Inferior parietal cortex (tissue), 1 donor: Measurements from ENCODE around the gene WDR82.

Experiments used
- DNase-seq: peaks from one replicate; pipeline ENCODE4 v3.0.0-alpha.2; 2016; ENCODE audit errors: extremely low spot score

WDR82 gene

DNA sequence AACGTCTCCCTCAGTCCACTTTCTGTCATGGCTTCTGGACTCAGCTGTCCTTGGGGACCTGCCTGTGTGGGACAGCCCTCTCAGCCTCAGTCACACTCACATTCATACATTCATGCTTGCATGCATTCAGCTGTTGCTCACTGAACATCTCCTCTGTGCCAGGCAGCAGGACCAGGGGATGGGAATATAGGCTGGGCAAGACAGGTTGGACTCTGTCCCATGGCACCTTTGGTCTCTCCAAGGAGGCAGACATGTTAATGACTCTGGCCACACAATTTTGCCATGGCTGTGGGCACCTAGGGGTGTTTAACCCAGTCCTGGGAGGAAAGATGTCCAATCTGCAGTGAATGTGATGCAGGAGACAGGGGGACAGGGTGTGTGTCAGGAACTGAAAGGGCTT is 29.9 kb upstream of the WDR82 start:
- no peak for DNase-seq

DNA sequence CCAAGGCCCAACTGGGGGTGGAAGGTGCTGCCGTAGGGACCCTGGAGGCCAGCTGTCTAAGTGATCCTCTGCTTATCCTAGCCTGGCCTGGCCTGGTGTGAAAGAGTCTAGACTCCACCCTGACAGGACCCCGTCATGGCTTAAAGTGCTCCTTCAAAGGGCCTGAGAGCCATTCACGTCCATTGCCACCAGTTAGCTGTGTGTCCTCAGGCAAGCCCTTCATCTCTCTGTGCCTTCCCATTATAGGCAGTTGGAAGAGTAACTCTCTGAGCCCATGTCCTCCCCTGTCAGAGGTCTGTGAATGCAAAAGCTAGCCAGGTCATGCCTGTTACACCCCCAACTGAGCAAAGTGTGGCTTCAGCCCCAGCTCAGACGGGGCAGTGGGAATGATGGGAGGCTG is 28.5 kb upstream of the WDR82 start:
- DNase-seq, result no peak

DNA sequence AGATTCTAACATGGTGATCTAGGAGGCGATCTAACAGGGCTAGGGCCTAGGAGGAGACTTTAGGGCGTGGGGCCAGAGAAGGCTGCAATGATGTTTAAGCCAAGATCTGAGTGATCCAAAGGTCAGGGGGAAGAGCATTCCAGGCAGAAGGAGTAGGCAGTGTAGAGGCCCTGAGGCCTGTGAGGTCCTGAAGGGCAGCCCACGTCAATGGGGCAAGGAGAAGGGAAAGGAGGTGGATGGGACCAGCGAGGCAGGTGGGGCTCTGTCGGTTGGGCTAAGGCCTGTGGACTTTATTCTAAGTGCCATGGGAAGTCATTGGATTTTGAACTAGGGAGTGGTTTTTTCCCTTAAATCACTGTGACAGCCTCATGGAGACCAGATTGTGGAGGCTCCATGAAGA is 27.5 kb upstream of the WDR82 start:
- DNase-seq, result no peak

DNA sequence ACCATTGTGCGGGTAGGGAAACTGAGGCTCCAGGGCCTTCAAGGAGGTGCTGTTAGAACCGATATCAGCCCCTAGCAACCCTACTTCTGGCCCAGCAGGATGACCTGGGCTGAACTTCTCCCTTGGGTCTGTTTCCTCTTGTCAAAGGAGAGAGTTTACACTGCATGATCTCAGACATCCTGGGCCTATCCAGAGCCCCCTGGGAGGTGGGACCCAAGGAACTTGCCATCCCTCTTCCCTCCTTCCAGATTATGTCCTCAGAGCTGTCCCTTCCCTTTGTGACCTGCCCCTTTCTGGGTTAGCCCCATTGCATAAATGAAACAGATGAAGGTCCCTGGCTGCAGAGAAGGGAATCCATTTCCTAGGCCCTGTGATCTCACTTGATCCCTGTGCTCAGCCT is 25.4 kb upstream of the WDR82 start:
- DNase-seq, result no peak

DNA sequence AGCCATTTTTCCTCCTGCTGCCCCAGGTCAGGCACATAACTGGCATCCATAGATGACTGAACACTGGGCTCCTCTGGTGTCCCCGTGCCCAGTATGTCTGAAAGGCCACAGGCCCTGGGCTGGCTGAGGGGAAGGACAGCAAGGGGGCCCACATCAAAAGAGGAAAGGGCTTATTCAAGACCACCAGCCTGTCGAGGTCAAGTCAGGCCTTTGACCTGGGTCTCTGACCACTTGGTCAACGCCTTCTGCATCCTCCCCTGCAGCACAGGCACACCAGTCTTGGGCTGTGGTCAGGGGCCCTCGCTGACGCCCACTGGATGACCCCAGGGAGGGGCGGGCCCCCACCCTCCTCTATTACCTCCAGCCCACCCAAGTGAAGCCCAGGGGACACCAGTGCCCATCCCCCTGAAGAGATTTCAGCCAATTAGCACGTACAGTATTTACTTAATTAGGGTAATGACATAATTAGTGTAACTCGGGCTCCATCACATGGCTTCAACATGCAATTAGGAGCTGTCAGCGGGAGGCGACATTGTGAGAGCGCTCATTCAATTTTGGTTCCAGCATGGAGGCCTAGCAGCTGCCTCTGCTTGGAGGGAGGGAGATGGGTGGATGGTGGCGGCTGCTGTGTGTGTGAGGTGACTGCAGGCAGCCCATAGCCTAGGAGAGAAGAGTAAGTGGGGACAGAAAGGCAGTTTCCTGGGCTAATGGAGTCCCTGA is 24.1 kb upstream of the WDR82 start:
- DNase-seq, result no peak

DNA sequence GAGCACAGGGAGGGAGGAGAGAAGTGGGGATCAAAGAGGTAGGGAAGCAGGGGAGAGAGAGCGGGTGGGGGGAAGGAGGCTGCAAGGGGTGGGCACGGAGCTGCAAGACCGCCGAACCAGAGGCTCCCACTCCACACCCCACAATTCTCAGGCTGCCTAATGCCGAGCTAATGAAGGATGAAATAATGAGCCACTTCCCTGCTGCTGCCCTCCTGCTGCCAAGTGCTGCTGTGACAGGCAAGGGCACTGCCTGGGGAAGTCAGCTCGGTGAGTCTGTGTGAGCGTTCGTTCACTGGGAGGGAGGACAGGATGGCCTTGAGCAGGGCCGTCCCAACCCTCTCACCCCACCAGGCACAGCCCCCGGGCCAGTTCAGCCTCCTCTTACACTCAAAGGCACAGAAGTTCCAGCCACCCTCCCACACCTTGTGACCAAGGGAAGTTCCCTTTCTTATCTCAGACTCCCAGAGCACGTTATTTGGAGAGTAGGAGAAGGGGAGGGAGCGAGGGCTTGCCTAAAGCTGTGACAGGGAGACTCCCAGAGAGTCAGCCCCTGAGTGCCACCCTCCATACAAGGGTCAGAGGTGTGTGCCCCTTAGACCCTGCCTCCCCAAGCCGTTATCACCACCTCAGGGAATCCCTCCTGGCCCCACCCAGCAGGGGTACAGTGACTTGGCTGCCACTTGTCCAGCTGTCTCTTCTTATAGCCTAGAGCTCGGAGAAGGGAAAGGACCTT is 21.6 kb upstream of the WDR82 start:
- DNase-seq, result no peak

DNA sequence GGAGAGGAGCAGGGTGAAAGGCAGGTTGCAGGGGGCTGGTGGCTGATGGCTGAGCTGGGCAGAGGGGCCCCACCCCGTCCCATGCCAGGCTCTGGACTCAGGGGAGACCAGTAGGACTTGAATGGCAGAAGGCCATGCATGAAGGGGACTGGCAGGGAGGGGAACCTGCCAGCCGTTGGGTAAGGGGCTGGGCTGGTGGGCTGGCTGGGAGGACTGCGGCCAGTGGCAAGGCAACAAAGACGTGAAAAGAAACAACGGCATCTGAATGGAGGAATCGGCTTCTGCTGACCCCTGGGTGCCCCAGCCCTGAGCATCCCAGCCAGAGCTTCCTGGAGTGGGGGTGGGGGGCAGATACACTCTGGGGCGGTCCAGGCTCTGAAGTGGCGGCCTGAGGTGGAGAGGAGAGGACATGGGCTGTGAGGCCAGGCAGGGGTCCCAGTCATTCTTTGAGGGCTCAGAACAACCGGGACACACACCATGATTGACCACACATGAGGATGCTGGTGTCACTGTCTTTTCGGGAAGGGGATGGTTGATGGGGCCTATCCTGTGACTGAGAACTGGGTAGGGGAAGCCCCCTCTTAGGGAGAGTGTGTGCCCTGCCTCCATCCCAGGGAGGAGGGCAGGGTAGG is 20.9 kb upstream of the WDR82 start:
- DNase-seq, result no peak

DNA sequence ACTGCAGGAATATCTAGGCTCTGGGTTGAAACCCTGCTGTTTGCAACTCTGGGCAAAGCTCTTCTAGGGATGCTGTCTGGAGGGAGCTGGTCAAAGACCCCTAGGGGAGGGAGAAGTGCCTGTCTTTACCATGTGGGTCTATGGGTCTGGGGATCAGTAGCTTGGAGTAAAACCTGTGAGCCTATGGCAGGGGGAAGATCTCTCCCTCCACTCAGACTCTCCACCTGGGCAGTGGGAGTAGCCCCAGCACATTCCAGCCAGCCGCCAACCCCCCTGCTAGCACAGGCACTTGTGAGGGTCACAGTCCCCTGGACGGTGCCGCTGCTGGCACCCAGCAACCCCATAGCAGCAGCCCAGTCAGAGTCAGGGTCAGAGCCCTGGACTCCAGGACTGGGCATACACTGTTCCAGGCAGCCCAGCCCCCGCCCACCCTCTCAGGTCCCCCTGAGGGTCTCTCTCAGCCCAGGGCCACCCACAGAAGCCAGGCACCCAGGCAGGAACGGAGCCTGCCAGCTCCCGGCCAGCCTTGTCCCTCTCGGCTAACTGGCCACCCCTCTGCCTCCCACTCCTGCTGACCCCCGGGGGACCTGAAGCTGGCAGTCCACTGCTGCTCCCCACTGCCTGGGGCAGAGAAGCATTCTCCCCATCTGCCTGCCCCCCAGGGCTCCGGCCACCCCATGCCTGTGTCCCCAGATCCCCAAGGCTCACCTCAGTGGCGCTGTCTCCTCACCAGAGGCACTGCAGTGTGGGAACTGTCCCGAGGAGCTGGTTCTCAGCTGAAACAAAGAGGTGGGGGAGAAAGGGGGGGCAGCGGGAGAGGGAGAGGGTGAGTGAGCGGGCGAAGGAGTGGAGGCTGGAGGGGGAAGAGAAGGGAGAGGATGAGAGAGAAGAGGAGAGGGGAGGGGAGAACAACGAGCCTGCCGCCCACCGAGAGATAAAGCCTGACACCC is 20.0 kb upstream of the WDR82 start:
- no peak for DNase-seq

DNA sequence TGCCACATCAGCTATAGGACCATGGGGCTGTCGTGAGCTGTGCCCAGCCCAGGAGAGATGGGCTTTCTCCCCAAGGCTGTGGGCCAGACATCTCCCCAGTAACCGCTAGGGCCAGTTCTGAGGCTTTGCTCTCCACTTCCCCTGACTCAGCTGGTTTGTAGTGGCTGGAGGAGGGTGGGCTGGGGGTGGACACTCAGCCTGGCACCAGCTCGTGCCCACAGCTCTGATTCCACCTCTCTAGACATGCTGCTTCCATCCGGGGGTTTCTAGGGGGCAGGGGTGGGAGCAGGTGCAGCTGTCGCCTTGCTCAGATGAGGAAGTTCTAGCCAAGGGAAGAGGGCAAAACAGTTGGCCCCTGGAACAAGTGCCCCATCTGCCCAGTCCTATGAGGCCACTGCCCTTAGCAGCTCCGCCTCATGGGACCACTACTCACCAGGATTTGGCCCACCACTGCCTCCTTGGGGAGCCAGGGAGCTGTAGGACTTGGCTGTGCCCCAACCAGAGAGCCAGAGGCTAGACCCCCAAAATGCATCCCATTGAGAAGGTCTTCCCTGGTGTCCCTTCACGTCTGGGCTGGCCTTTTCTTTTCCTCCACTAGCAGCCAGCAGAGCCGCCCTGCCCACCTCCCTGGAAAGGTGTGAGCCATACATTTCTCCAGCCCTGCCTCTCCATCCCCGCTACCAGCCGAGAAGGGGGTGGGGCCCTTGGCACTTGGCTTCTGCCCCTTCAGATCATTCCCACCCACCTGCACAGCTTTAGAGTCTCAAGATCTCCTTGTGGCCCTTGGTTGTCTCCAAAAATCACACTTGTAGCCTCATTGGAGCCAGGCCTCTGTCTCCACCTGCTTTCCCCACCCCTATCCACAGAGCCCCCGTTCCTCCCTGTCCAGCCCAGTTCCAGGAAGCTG is 19.0 kb upstream of the WDR82 start:
- no peak for DNase-seq

DNA sequence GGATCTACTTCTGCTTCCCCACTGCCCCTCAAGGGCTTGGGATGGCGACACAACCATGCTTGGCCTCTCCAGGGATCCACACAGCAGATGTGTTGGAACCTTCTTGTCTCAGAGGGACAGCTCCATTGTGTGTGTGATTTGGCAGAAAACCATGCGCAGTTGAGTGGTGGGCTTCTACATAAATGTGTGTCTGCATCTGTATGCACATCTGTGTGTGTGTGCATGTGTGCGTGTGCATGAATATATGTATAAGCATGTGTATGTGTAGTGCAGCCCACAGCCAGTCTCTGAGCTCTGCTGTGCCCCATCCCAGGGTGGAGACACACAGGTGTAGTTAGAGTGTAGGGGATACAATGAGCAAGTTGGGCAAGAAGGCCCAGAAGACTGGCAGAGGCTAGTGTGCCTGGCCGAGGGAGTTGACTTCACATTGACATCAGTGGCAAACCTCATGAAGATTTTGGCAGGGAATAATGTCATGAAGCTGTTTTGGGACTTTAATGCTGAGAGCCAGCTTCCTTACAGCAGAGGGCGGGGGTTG is 17.3 kb upstream of the WDR82 start:
- no peak for DNase-seq

DNA sequence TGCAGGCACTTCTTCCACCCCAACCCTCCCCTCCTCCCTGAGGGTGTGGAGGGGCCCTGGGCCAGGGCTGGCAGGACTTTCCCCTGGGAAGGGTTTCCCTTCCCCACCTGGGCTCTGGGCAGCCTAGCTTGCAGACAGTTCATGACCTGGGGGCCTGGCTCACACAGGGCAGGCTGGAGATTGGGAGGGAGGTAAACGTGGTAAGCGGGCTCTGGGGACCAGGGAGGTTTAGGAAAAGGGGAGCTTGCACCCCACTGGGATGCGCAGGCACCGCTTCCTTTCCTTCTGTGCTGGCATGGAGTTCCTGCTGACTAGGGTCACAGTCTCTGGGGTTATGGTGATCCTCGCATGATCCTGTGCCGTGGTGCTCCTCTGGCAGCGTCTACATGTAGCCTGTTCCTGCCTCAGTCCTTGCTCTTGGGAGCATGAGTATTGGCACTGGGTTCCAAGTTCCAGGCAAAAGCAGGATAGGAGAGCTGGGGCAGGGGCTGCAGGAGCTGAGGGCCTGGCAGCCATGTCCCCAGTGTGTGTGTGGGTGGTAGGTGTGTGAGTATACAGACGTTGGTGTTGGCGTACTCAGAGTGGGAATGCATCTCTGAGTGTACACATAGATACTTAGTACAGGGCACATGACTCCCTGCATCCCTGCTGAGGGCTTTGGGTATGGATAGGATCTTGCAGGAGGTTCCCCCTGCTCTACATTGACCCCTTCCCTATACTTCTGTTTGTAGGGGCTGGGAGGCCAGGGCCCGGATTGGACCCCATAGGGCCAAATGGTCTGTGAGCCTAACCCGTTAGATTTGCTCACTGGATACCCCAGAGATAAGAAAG is 16.1 kb upstream of the WDR82 start:
- DNase-seq, result no peak

DNA sequence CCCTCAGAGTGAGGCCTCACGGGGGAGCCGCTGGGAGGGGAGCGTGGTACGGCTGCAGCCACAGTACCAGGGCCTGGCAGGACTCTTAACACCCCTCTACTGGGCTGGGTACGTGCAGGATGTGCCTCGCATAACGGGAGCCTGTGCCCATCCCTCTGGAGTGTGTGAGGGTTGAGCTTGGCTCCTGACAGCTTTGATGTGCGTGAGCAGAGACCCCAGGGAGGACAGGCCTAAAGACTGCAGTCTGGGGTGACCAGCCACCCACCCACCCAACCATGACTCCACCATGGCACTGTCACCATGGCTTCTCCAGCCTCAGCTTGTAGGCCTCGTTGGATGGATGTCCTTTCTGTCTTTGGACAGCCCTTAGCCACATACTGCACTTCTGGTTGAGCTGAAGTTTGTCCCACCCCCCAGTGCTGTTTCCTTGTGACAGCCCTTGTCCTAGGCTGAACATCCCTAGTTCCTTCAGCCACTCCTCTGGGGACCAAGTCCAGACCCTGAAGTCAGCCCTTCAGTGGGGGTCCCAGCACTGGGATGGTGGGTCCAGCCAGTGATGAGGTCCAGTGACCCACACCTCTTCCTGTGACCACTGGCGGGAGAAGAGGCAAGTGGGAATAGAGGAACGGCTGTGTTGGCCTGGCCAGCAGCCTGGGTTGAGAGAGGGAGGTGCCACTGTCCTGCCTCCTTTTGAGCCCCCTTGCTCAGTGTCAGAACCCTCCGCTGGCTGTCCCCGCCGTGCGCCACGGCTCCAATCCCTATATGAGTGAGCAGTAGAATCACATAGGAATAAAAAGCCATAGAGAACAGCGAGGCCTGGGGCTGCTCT is 15.3 kb upstream of the WDR82 start:
- no peak for DNase-seq

DNA sequence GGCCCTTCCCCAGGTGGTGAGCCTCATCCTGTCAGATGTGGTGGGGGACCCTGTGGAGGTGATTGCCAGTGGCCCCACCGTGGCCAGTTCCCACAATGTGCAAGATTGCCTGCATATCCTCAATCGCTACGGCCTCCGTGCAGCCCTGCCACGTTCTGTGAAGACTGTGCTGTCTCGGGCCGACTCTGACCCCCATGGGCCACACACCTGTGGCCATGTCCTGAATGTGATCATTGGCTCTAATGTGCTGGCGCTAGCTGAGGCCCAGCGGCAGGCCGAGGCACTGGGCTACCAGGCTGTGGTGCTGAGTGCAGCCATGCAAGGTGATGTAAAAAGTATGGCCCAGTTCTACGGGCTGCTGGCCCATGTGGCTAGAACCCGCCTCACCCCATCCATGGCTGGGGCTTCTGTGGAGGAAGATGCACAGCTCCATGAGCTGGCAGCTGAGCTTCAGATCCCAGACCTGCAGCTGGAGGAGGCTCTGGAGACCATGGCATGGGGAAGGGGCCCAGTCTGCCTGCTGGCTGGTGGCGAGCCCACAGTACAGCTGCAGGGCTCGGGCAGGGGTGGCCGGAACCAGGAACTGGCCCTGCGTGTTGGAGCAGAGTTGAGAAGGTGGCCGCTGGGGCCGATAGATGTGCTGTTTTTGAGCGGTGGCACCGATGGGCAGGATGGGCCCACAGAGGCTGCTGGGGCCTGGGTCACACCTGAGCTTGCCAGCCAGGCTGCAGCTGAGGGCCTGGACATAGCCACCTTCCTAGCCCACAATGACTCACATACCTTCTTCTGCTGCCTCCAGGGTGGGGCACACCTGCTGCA is 14.0 kb upstream of the WDR82 start:
- DNase-seq, result no peak

DNA sequence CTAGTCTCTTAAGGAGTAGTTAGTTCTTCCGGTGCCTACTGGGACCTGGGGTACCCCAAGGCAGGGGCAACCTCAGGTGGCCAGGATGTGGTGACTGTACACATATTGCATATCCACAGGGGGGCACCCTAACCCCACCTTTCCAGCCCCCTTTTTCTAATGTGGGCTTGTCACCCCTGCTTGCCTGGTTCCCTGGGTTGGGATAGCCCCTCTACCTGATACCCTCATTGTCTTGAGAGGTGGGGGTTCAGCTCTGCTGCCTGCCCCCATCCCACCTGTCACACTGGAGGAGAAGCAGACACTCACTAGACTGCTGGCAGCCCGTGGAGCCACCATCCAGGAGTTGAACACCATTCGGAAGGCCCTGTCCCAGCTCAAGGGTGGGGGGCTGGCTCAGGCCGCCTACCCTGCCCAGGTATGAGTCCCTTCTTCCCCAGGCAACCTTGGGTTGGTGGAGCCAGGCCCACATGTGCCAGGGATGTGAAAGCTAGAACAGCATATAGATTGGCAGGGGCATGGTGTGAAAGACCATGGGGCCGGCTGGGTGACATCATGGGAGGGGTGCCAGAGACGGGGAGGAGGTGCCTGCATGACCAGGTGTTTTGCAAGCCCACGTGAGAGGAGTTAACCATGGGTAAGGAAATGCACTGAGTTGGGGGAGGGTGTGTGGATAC is 13.2 kb upstream of the WDR82 start:
- DNase-seq, result no peak

DNA sequence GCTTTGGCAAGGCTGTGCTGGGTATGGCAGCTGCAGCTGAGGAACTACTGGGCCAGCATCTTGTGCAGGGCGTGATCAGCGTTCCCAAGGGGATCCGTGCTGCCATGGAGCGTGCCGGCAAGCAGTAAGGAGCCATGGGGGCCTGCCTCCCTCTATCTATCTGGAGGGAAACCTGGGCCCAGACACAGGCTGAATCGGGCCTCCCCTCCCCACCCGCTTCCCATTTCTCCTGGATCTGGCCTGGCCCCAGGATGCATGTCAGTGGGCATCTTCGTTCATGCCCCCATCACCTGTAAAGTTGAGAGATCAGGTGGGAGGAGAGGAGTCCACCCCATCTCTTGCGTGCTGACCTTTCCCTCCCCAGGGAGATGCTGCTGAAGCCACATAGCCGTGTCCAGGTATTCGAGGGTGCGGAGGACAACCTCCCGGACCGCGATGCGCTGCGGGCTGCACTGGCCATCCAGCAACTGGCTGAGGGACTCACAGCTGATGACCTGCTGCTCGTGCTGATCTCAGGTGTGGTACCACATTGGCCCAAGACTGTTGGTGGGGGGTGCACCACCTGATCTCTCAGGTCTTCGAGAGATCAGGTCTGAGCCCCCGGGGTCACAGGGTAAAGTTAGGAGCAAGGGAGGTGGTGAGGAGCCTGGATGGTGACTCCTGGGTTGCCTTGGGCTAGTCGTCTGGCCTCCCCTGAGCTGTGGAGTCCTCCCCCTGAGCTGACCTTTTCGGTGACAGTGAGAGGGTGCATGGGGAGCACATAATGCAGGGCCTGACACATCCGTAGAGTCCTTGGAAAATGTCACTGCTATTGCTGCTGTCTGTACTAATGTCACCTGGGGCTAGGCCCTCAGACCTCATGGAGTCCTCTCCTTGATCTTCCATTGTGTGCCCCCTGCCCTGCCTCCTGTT is 12.4 kb upstream of the WDR82 start:
- DNase-seq, result no peak
